T follicular helper cell (primary cell): ENCODE results near the gene C1orf210.

Experiments
- DNase-seq: peaks from one replicate; pipeline ENCODE4 v3.0.0-alpha.2; 2020; ENCODE audit warnings: low read depth

Gene C1orf210

GRCh38 chr1:43294761-43295160 lies 9.4 kb upstream of the C1orf210 start:
- no peak for DNase-seq

- no peak for DNase-seq
Measured at GRCh38 chr1:43293896-43294760, 8.7 kb upstream of the C1orf210 start.

- DNase-seq, result no peak
Measured at GRCh38 chr1:43293176-43293575, 7.8 kb upstream of the C1orf210 start.

DNA sequence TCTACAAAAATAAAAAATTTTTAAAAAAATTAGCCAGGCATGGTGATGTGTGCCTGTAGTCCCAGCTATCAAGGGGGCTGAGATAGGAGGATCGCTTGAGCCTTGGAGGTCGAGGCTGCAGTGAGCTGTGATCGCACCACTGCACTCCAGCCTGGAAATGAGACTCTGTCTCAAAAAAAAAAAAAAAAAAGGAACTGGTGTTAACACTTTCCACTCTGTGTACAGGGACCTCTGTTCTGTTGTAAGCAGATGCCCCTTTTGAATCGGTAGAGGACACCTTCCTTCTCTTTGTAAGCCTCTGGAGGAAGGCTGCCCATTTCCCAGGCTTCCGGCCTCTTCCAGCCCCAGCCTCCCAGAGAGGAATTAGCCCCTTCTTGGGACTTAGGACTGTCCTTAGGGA lies 7.3 kb upstream of the C1orf210 start:
- DNase-seq, result no peak

DNA sequence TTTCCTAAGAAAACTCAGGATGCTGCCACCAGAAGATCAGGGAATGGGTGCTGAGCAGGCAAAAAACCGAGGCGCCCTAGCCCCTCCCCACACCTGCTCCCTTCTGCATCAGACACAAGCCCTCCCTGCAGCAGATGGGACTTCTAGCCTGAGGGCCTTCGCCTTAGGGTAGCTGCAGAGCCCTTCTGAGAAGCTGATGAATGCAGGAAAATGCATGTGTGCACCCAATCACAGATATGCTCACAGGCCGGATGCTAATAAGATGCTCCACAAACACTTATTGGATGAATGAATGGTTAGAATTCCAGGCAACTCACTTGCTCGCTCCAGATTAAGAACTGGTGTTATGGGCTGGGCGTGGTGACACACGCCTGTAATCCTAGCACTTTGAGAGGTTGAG lies 6.8 kb upstream of the C1orf210 start:
- no peak for DNase-seq

DNA sequence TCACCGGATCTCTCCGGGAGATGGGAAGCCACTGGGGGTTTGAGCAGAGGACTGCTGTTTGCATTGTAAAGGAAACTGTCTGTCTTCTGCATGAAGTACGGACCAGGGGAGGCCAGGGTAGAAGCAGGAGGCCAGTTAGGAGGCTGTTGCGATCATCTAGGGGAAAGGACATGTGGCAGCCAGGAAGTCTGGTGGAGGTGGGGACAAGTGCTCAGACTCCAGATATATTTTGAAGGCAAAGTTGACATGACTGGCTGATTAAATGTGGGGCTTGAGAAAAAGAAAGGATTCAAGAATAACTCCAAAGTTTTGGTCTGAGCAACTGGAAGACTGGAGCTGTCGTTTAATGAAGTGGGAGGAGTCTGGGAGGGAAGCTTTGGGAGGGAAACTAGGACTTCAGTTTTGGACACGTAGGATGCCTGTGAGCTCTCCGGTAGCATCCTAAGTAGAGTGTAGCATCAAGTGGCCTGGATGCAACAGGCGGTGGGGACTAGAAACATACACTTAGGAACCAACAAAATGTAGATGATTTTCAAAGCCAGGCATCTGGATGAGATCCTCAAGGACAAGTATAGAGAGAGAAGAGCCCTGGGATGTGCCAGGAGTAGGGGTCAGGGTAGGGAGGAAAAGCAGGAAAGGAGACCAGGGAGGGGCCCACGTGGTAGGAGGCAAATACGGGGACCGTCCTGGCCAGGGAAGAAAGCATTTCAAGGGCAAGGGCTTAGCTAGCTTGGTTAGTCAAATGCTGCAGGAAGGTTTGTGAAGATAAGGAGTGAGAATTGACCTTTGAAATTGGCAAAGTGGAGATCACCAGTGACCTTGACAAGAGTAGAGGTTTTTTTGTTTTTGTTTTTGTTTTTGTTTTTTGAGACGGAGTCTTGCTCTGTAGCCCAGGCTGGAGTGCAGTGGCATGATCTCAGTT lies 3.7 kb upstream of the C1orf210 start:
- DNase-seq, result no peak

DNA sequence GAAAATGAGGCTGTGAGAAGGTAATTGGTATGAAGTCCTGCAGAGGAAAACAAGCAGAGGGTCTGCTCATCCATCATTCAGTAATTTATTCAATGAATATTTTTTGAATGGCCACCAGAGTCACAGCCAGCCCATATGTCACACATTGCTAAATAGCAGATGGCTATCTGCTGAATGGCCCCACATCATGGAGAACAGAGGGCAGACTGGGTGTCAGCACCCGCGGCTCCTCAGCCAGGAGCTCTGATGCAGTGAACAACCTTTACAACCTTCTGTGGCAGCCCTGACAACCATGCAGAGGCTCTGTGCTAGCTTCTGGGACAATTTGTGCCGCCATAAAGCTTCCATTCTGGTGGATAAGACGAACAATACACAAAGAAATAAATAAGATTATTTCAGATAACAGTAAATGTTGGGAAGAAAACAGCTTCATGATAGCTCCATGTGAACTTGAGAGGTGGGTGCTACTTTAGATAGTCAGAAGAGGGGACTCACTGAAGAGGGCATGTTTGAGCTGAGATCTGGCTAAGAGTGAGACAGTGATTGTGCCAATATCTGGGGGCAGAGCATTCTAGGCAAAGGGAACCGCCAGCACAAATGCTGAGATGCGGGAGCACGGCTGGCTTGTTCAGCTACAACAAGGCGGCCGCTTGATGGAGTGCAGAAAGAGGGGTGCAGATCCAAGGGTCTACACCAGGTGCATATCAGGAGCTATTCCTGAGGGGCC lies 2.8 kb upstream of the C1orf210 start:
- DNase-seq, result no peak

DNA sequence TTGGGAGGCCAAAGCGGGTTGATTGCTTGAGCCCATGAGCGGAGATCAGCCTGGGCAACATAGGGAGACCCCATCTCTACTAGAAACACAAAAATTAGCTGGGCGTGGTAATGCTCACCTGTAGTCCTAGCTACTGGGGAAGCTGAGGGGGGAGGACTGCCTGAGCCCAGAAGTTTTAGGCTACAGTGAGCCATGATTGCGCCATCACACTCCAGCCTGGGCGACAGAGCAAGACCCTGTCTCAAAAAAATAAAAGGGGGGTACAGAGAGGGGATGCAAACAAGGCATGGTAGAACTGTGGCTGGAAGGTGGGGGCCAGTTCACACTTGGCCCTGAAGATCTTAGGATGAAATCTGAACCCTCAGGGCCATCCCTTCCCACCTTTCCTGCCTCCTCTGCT lies 1.2 kb upstream of the C1orf210 start:
- no peak for DNase-seq

DNA sequence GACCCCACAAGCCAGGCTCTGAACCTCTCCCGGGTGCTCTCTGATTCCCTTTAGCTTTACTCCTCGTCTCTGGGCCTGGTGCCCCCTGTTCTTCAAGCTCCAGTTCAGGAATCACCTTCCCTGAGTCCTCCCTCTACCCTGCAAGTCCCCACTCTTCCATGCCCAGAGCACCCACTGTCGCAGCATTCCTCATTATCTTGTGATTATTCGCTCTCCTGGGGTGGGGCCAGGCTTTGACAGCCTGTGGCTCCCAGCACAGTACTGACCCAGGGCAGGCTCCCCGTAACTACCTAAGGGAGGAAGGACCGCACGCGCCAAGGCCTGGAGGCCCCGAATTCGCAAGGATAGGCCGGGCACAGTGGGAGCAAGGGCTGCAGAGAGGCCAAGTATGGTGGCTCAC lies 734 bp upstream of the C1orf210 start:
- DNase-seq, result no peak

- DNase-seq, result no peak
Measured at GRCh38 chr1:43284546-43285110, 753 bp downstream of the C1orf210 start.

DNA sequence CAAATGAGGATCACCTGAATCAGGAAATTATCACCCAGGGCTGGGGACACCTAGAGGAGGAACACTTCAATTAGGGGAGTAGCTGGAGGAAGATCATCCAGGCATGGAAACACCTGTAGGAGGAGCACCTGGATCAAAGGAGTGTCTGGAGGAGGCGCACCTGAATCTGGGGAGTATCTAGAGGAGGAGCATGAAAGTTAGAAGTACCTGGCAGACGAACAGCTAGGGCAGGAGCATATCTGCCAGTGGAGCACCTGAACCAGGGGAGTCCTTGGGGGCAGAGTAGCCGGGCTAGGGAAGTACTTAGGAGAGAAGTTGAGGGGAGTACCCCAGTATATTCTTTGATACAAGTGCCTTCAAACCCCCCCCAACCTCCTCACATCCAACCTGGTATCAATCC lies 1.3 kb downstream of the C1orf210 start:
- no peak for DNase-seq

DNA sequence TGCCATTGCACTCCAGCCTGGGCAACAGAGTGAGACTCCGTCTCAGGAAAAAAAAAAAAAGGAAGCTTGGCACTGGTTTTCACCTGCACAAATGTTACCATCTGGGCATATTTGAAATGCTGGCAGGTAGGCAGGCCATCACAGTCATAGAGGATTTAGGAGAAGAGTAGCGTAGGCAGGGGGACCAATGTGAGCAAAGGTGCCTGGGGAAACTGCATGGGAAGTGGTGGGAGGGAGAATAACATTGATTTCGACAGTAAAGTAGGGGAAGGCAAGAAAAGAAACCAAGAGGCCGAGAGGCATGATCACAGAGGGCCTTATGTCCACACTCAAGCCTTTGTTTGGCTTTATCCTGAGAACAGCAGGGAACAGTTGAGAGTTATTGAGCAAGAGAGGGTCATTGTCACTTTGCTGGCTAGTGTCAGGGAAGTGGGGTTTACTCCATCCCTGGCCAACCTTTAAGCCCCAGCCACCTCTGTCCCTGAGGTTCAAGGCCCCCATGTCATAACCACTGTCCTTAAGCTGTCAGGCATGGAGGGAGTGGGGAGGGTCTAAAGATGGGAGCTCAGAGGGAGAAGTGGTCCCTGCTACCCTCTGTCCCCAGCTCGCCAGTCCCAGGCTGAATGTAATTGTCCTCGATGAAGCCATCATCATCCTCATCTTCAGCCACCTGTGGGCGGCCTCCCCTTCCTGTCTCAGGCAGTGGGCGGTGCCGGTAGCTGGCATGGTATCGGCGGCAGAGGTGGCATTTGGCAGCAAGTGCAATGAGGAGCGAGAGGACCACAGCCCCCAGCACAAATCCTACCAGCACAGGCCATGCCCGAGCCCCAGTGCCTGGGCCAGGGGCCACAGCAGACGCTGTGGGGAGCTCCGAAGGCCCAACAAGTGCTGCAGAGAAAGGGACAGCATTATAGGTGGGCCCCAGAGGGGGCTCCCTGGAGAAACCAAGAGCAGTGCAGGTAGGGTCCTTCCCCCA lies 2.9 kb downstream of the C1orf210 start:
- no peak for DNase-seq

GRCh38 chr1:43280692-43281091 lies 4.7 kb downstream of the C1orf210 start:
- DNase-seq, result no peak

DNA sequence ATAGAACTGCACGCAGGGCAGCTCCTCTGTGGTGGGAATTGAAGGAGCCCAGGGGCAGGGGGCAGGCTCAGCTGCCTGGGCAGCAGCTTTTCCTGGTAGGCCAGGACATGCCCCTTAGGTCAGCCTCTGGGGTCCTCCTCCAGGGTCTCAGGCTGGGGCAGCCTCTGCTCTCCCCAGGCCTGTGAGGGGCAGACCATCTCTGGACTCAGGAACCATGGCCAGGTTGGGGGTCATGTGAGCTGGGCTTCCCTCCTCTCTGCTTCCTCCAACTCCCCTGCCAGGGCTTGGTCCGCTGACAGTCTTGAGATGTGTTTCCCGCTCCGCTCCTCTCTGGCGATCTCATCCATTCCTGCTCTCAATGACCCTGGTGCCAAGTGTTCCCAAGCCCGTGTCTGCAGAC lies 5.7 kb downstream of the C1orf210 start:
- DNase-seq, result no peak

GRCh38 chr1:43279161-43279560 lies 6.2 kb downstream of the C1orf210 start:
- DNase-seq, result no peak

DNA sequence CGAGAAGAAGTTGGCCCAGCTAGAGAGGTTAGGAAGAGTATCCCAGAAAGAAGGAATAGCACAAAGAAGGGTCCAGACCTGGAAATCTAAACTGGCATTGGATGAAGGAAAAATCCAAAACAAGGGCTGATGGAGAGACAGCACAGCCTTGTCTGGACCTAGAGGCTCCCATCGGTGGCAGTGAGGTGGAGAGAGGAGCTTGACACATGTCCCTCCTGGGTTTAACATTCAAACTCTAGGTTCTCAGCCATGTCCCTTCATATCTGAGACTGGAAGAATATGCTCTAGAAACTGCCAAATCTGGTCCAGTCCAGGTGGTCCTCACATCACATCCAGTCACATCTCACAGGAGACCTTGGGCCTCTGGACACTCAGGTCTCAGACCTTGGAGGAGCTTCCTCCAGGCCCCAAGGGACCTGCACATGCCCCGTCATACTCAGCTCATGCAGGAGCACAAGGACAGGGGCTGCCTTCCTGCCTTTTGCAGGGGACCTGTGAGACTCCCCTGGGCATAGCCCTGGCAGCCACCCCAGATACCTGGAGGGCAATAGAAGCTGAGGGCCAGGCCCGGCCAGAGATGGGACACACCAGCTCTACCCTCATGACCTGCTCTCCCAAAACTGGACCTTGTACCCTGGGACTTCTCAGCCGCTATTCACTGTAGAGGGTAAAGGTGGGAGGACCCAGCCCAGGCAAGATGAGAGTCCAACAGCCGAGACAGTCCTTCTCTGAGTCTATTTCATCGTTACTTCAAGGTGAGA lies 8.1 kb downstream of the C1orf210 start:
- no peak for DNase-seq

GRCh38 chr1:43276673-43277072 lies 8.7 kb downstream of the C1orf210 start:
- no peak for DNase-seq

DNA sequence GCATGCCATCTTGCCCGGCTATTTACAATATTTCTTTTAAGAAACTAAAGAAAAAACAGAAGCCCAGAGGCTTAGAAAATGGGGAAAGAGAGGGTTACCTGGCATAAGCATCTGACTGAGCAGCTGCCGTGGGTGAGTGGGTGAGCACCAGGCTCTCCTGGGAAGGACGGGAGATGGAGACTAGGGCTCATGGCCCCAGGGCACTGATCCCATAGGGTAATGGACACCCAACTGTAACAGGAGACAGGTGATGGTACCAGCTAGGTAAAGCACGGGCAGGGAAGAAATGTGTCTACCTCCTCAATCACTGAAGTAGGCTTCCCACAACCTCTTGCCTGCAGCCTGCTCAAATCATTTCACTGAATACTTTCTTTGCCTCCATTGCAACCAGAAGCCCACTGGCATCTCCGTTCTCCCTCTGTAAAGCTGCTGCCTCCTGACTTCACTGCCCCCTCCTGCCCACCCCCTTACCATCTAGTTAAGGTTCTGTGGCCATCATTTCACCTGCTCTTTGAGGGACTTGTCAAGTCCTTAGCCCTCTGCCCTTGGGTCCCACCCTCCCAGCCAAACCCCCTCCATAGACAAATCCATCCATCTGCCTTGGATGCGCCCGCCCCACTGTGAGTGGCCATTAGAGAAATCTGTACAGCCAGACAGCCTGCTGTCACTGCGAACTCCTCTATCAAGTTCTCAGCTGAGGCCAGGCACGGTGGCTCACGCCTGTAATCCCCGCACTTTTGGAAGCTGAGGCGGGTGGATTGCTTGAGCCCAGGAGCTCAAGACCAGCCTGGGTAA lies 9.4 kb downstream of the C1orf210 start:
- no peak for DNase-seq

DNA sequence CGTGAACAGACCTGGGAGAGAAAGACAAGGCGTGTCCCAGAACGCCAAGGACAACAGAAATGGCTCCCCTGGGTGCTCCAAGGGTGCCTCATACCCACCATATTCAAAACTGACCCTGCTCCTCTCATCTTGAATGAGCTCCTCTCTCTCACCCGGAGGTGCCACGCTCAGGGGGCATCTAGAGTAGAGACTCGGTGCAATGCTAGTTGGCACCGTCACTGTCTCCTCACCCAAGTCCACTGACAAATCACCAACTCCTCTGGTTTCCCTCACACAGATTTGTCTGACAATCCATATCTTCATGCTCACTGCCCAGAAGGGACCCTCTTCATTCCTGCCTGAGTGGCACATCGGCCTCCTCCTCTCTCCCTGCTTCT lies 10.6 kb downstream of the C1orf210 start:
- DNase-seq, result no peak
